OCI-LY3 (cell line): ENCODE measurements around the gene RPL3.

Source experiments
- H2AFZ ChIP-seq: fragments of 200-600, 300-600 bp; shearing (Covaris generic); 2 replicates; pipeline ENCODE4 v1.6.0; 2014; ENCODE audit warnings: antibody characterized with exemption, low read depth, low read length
- H3K27ac ChIP-seq: fragments of 200-600, 300-600 bp; sonication (generic); 2 replicates; pipeline ENCODE4 v1.5.1; 2014; ENCODE audit warnings: mild to moderate bottlenecking, low read length, moderate library complexity, mixed read lengths
- H3K27me3 ChIP-seq: fragments of 200-600, 300-600 bp; sonication (generic); 2 replicates; pipeline ENCODE4 v1.6.1; 2014; ENCODE audit warnings: low read depth, low read length, mixed read lengths
- H3K36me3 ChIP-seq: fragments of 200-600, 300-600 bp; sonication (generic); replicated peaks from 2 replicates; pipeline ENCODE3; 2014; ENCODE audit warnings: low read depth, low read length, mixed read lengths
- H3K4me1 ChIP-seq: fragments of 300-600, 200-600 bp; sonication (generic); 2 replicates; pipeline ENCODE4 v1.6.1; 2014; ENCODE audit warnings: low read length, mixed read lengths
- H3K4me2 ChIP-seq: fragments of 200-600, 300-600 bp; sonication (generic); 2 replicates; pipeline ENCODE4 v1.6.1; 2014; ENCODE audit warnings: low read length, mixed read lengths
- H3K4me3 ChIP-seq: fragments of 300-600, 200-600 bp; sonication (generic); 2 replicates; pipeline ENCODE4 v1.5.1; 2014; ENCODE audit warnings: antibody characterized with exemption, mild to moderate bottlenecking, low read length, moderate library complexity
- H3K79me2 ChIP-seq: fragments of 300-600, 200-600 bp; shearing (Covaris generic); 2 replicates; pipeline ENCODE4 v1.6.1; 2014; ENCODE audit warnings: mild to moderate bottlenecking, low read length, mixed read lengths
- H3K9ac ChIP-seq: fragments of 300-600, 200-600 bp; shearing (Covaris generic); 2 replicates; pipeline ENCODE4 v1.6.0; 2014; ENCODE audit warnings: mild to moderate bottlenecking, low read length, moderate library complexity
- H3K9me3 ChIP-seq: fragments of 200-600, 300-600 bp; shearing (Covaris generic); 2 replicates; pipeline ENCODE4 v1.6.1; 2014; ENCODE audit warnings: low read length, mixed read lengths; ENCODE audit not compliant: insufficient read depth
- H4K20me1 ChIP-seq: fragments of 200-600, 300-600 bp; sonication (generic); 2 replicates; pipeline ENCODE4 v1.6.1; 2016; ENCODE audit warnings: low read length, mixed read lengths; ENCODE audit not compliant: insufficient read depth
- CTCF ChIP-seq: fragments of 200-600, 300-600 bp; sonication (generic); IDR thresholded peaks from 2 replicates; pipeline ENCODE4 v1.5.1; 2014; ENCODE audit warnings: antibody characterized with exemption, low read length, low read depth
- EZH2phosphoT487 ChIP-seq: fragments of 200-600 bp; shearing (Covaris generic); IDR thresholded peaks from 2 replicates; pipeline ENCODE4 v1.6.1; 2018; ENCODE audit warnings: antibody characterized with exemption, mixed run types, low read depth

Gene RPL3

GRCh38 chr22:39273950-39274887 lies 45.2 kb downstream of the RPL3 start:
- H3K4me2 ChIP-seq, result no peak overlapping the region
- no peaks in the 10 kb centered on the region for H3K4me1 ChIP-seq
- TF ChIP-seq CTCF, result no peak
- TF ChIP-seq EZH2phosphoT487, result no peak
- H3K79me2 ChIP-seq, result no peaks in the 10 kb centered on the region
- H3K27ac ChIP-seq, result no peak overlapping the region
- no peak overlapping the region for H2AFZ ChIP-seq
- no peaks in the 10 kb centered on the region; the same call in none of the 2 replicates for H3K27me3 ChIP-seq
- H3K9me3 ChIP-seq, result peaks cover 4% of the 10 kb centered on the region; the same call in 1 of the 2 replicates
- H3K36me3 ChIP-seq, result no peaks in the 10 kb centered on the region
- H3K4me3 ChIP-seq, result no peak overlapping the region
- no peaks in the 10 kb centered on the region for H4K20me1 ChIP-seq
- no peak overlapping the region for H3K9ac ChIP-seq

- H3K27me3 ChIP-seq, result no peaks in the 10 kb centered on the region
- H3K4me1 ChIP-seq, result peaks cover 14% of the 10 kb centered on the region
- H2AFZ ChIP-seq, result no peak overlapping the region
- H4K20me1 ChIP-seq, result no peaks in the 10 kb centered on the region
- H3K27ac ChIP-seq, result no peak overlapping the region
- H3K9ac ChIP-seq, result no peak overlapping the region
- H3K4me3 ChIP-seq, result no peak overlapping the region
- H3K9me3 ChIP-seq, result no peaks in the 10 kb centered on the region
- H3K36me3 ChIP-seq, result no peaks in the 10 kb centered on the region
- no peak overlapping the region for H3K4me2 ChIP-seq
- H3K79me2 ChIP-seq, result no peaks in the 10 kb centered on the region
- TF ChIP-seq CTCF (no peak), EZH2phosphoT487 (no peak)
These were observed 48.6 kb downstream of the RPL3 start for GRCh38 chr22:39270792-39271191.

- Histone ChIP-seq H2AFZ (no peak overlapping the region), H3K27me3 (no peaks in the 10 kb centered on the region), H3K9me3 (no peaks in the 10 kb centered on the region), H3K4me3 (no peak overlapping the region), H4K20me1 (no peaks in the 10 kb centered on the region), H3K9ac (no peak overlapping the region), H3K27ac (no peak overlapping the region), H3K36me3 (no peaks in the 10 kb centered on the region), H3K4me1 (peaks cover 17% of the 10 kb centered on the region), H3K79me2 (no peaks in the 10 kb centered on the region), H3K4me2 (no peak overlapping the region)
- TF ChIP-seq EZH2phosphoT487 (no peak), CTCF (no peak)
These were observed 49.1 kb downstream of the RPL3 start for GRCh38 chr22:39270280-39270679.

GRCh38 chr22:39269095-39269790 lies 50.2 kb downstream of the RPL3 start:
- Histone ChIP-seq H3K36me3 (no peaks in the 10 kb centered on the region), H3K4me1 (peaks cover 26% of the 10 kb centered on the region), H2AFZ (no peak overlapping the region), H4K20me1 (no peaks in the 10 kb centered on the region), H3K79me2 (no peaks in the 10 kb centered on the region), H3K9me3 (no peaks in the 10 kb centered on the region), H3K27me3 (no peaks in the 10 kb centered on the region), H3K27ac (no peak overlapping the region), H3K9ac (no peak overlapping the region), H3K4me3 (no peak overlapping the region), H3K4me2 (no peak overlapping the region)
- TF ChIP-seq EZH2phosphoT487 (no peak), CTCF (no peak)
